Esophagus muscularis mucosa (tissue), 4 donors: Measurements from ENCODE around the gene ATRN. TPM values are rescaled to one million over a fixed set of nuclear protein-coding genes. Genes with fewer than 3 reads are reported as not detected.

ENCODE experiments used
- DNase-seq: peaks from one replicate; pipeline ENCODE4 v3.0.0-alpha.2; 2017; ENCODE audit errors: extremely low spot score
- H3K27ac ChIP-seq, 4 donors: fragments of 200-600 bp; sonication (generic); replicated peaks in 1 of 4; 1 replicate in 3 of 4; 2 replicates in 1 of 4; pipeline ENCODE4 v1.5.1; 2016 to 2019; ENCODE audit warnings: mild to moderate bottlenecking in 1 of 4
- H3K27me3 ChIP-seq, 4 donors: fragments of 200-600 bp; sonication (generic); one replicate each; pipeline versions ENCODE4 v1.5.1 to v1.6.0; 2016 to 2019
- H3K36me3 ChIP-seq, 4 donors: fragments of 200-600 bp; sonication (generic); one replicate each; pipeline ENCODE4 v1.5.1; 2016 to 2019
- H3K4me1 ChIP-seq, 4 donors: fragments of 200-600 bp; sonication (generic); one replicate each; pipeline ENCODE4 v1.5.1; 2016 to 2019
- H3K4me3 ChIP-seq, 4 donors: fragments of 200-600 bp; sonication (generic); 1 replicate in 2 of 4; 2 replicates in 2 of 4; pipeline ENCODE4 v1.5.1; 2016 to 2019; ENCODE audit warnings: mild to moderate bottlenecking in 4 of 4, moderate library complexity in 1 of 4
- H3K9me3 ChIP-seq, 4 donors: fragments of 200-600 bp; sonication (generic); 1 replicate in 3 of 4; 2 replicates in 1 of 4; pipeline ENCODE4 v1.5.1; 2016 to 2019
- EP300 ChIP-seq: sonication (generic); formaldehyde crosslinking; IDR thresholded peaks from one replicate; pipeline ENCODE4 v1.6.1; 2017; ENCODE audit warnings: antibody characterized with exemption
- POLR2A ChIP-seq: fragments of 450-650 bp; IDR thresholded peaks from one replicate; pipeline ENCODE4 v1.6.1; 2017; ENCODE audit warnings: antibody characterized with exemption, moderate library complexity, mild to moderate bottlenecking, low read depth
- POLR2AphosphoS5 ChIP-seq, 2 donors: sonication (generic); formaldehyde crosslinking; IDR thresholded peaks; one replicate each; pipeline ENCODE4 v1.6.1; 2017; ENCODE audit warnings: antibody characterized with exemption in 2 of 2
- WGBS: methylation state at CpG from one replicate; pipeline ENCODE4 v1.1.5; 2018; 5-methylcytosine and 5-hydroxymethylcytosine counted together
- intact Hi-C: fragments of 100-400 bp; cut with DNase I; formaldehyde crosslinking; loops from one replicate; pipeline ENCODE4 v1.15.1; 2023
- total RNA-seq, 4 donors: library from RNA; depleted of rRNA; stranded (reverse); fragments of >200 nt; gene quantifications; one replicate each; pipeline versions ENCODE4 v1.1.0 to v1.2.1, GENCODE V29; 2016
- TF ChIP-seq, protein P1 (sequence below), 3 experiments: fragments of 200-600 bp in 2 of 3; fragments of 450-650 bp in 1 of 3; sonication (generic) in 2 of 3; IDR thresholded peaks; one replicate each; pipeline ENCODE4 v1.5.1; 2017 to 2019; ENCODE audit warnings: antibody characterized with exemption in 3 of 3, mild to moderate bottlenecking in 2 of 3, moderate library complexity in 1 of 3

ATRN gene
- total RNA-seq, 4 donors from 2014 or later, result 14.1 to 19.1 (median 18.0) TPM

- no peak for TF ChIP-seq POLR2A
- TF ChIP-seq POLR2AphosphoS5 (IDR thresholded peaks at IDR 0.05), result no peak
- TF ChIP-seq, protein P1, sequence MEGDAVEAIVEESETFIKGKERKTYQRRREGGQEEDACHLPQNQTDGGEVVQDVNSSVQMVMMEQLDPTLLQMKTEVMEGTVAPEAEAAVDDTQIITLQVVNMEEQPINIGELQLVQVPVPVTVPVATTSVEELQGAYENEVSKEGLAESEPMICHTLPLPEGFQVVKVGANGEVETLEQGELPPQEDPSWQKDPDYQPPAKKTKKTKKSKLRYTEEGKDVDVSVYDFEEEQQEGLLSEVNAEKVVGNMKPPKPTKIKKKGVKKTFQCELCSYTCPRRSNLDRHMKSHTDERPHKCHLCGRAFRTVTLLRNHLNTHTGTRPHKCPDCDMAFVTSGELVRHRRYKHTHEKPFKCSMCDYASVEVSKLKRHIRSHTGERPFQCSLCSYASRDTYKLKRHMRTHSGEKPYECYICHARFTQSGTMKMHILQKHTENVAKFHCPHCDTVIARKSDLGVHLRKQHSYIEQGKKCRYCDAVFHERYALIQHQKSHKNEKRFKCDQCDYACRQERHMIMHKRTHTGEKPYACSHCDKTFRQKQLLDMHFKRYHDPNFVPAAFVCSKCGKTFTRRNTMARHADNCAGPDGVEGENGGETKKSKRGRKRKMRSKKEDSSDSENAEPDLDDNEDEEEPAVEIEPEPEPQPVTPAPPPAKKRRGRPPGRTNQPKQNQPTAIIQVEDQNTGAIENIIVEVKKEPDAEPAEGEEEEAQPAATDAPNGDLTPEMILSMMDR (IDR thresholded peaks at IDR 0.05), result no peak
- no peak for TF ChIP-seq EP300
- Histone ChIP-seq H3K27ac (no peak overlapping the region), H3K4me1 (no peaks in the 10 kb centered on the region), H3K4me3 (no peak overlapping the region), H3K9me3 (no peaks in the 10 kb centered on the region), H3K36me3 (peaks cover 0 to 35% (median 22%) of the 10 kb centered on the region in 4 donors), H3K27me3 (no peaks in the 10 kb centered on the region)
- no peak for DNase-seq
- WGBS, result 90% methylated on average over 1 of the region's 1 CpG
- intact Hi-C loops, result no loop called here
These were observed 77.1 kb downstream of the ATRN start for GRCh38 chr20:3547906-3548305.

DNA sequence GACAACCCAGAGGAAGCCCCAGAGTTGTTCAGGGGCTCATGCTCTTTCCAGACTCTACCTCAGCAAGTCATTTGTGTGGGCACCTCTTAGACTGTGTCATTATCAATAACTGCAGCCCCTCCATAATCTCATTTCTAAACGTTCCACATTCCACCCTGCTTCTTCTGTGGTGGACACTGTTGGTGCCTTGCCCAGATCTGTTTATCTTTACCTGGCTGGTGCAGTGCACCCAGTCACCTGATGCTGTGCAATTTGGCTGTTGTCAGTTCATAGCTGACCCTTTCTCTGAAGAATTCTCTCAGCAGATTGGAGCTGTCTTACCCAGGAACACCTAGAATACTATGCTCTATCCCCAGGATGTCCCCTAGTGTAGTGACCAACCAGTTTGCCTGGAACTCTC is 80.0 kb downstream of the ATRN start:
- Histone ChIP-seq H3K36me3 (peaks cover 0 to 35% (median 23%) of the 10 kb centered on the region in 4 donors), H3K27me3 (no peaks in the 10 kb centered on the region), H3K4me3 (no peak overlapping the region), H3K9me3 (no peaks in the 10 kb centered on the region), H3K27ac (no peak overlapping the region), H3K4me1 (no peaks in the 10 kb centered on the region)
- DNase-seq, result no peak
- TF ChIP-seq EP300, result no peak
- TF ChIP-seq POLR2A, result no peak
- TF ChIP-seq, protein P1 (IDR thresholded peaks at IDR 0.05), result no peak
- no peak for TF ChIP-seq POLR2AphosphoS5 (IDR thresholded peaks at IDR 0.05)
- intact Hi-C loops, result no loop called here
- 77% methylated on average over 1 of the region's 1 CpG for WGBS

- TF ChIP-seq EP300, result no peak
- no peak for TF ChIP-seq POLR2AphosphoS5 (IDR thresholded peaks at IDR 0.05)
- no peak for TF ChIP-seq POLR2A
- TF ChIP-seq, protein P1 (IDR thresholded peaks at IDR 0.05), result no peak
- Histone ChIP-seq H3K4me3 (no peak overlapping the region), H3K36me3 (peaks cover 0 to 30% (median 23%) of the 10 kb centered on the region in 4 donors), H3K27me3 (no peaks in the 10 kb centered on the region), H3K4me1 (no peaks in the 10 kb centered on the region), H3K9me3 (no peaks in the 10 kb centered on the region), H3K27ac (no peak overlapping the region)
- intact Hi-C loops, result no loop called here
- DNase-seq, result no peak
These were observed 81.0 kb downstream of the ATRN start for GRCh38 chr20:3551681-3552434.

- WGBS, result 61% methylated on average over 3 of the region's 3 CpGs
- no peaks in the 10 kb centered on the region for H3K9me3 ChIP-seq
- intact Hi-C loops, result no loop called here
- H3K27me3 ChIP-seq, result no peaks in the 10 kb centered on the region
- H3K27ac ChIP-seq, result no peak overlapping the region
- TF ChIP-seq POLR2AphosphoS5 (IDR thresholded peaks at IDR 0.05) (no peak), EP300 (no peak), POLR2A (no peak)
- TF ChIP-seq, protein P1 (IDR thresholded peaks at IDR 0.05), result no peak
- peaks cover 0 to 26% (median 18%) of the 10 kb centered on the region in 4 donors for H3K36me3 ChIP-seq
- no peak for DNase-seq
- H3K4me3 ChIP-seq, result no peak overlapping the region
- H3K4me1 ChIP-seq, result no peaks in the 10 kb centered on the region
These were observed 82.8 kb downstream of the ATRN start for GRCh38 chr20:3553663-3554062.
